ENCODE measurements around the gene METTL2B. TPM values are rescaled to one million over a fixed set of nuclear protein-coding genes. Genes with fewer than 3 reads are reported as not detected.
"Not testable (repeated sequence)": the region's sequence is repeated elsewhere in the genome, so short reads cannot be mapped to it uniquely, and the experiment has no call there.

The METTL2B gene, protein sequence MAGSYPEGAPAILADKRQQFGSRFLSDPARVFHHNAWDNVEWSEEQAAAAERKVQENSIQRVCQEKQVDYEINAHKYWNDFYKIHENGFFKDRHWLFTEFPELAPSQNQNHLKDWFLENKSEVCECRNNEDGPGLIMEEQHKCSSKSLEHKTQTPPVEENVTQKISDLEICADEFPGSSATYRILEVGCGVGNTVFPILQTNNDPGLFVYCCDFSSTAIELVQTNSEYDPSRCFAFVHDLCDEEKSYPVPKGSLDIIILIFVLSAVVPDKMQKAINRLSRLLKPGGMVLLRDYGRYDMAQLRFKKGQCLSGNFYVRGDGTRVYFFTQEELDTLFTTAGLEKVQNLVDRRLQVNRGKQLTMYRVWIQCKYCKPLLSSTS
- total RNA-seq = 10 to 100 TPM; 29.2 to 38.0 TPM
- 10 to 100 TPM; 11.5 to 28.7 (median 21.3) TPM for polyA plus RNA-seq
- total RNA-seq = 8.4 to 83.0 (median 29.2) reads per million in 6 experiments

DNA sequence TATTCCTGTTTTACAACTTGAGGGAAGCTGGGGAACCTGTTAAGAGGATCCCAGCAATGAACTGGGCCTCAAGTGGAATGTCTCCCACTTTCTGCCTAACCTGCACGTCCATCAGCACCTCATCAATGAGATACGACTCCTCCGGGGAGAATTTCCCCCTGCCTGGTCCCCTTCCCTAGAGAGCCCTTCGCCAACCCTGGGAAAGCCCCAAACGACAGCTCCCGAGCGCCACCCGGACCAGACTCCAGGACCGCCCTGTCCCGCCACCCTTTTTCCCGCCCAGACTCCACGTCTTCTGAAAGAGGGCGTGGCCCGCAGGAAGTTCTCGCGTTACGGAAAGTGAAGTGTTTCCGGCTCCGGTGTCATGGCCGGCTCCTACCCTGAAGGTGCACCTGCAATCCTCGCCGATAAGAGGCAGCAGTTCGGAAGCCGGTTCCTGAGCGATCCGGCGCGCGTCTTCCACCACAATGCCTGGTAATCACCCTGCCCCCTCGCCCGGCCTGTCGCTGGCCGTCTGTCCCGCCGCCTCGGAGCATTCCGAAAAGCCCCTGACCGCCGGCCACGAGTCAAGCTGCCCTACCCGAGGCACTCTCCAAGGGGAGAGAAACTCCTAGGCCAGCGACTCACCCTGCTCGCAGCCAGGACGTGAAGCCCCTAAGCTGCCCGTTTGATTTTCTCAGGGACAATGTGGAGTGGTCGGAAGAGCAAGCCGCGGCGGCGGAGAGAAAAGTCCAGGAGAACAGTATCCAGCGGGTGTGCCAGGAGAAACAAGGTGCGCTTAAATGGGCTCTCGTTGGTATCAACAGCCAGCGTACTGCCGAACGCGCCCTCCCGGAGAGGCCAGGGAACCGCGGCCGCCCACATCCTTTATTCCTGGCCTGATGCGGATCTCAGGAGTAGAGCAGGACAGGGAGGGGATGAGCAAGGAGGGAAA is at the start of gene METTL2B:
Gene METTL2B, plus strand, starts transcription at position 347 of the 934 bp plus-strand sequence. Its CDS starts 18 bp downstream, at position 365.
- not testable (repeated sequence) for H3K27me3 Mint-ChIP-seq, H3K9me3 Mint-ChIP-seq
- DNase-seq = peak; percentile 72 to 94 (median 87)
- Mint-ChIP-seq H3K27ac (peak within 1 kb of the TSS; percentile 88 to 98 (median 97)), H3K4me3 (peak within 1 kb of the TSS; percentile 93 to 99 (median 98)), H3K36me3 (peaks cover 0 to 18% (median 0%) of the 10 kb centered on the region in 3 donors), H3K4me1 (peaks cover 11 to 31% (median 23%) of the 10 kb centered on the region in 4 donors)
- POLR2A ChIA-PET = interaction anchor here (1.8 kb wide), 1 partner anchor 68 kb away, joined by 4 read pairs; the partner anchor contains the start of gene IMPDH1
- ATAC-seq = peak; percentile 95

DNA sequence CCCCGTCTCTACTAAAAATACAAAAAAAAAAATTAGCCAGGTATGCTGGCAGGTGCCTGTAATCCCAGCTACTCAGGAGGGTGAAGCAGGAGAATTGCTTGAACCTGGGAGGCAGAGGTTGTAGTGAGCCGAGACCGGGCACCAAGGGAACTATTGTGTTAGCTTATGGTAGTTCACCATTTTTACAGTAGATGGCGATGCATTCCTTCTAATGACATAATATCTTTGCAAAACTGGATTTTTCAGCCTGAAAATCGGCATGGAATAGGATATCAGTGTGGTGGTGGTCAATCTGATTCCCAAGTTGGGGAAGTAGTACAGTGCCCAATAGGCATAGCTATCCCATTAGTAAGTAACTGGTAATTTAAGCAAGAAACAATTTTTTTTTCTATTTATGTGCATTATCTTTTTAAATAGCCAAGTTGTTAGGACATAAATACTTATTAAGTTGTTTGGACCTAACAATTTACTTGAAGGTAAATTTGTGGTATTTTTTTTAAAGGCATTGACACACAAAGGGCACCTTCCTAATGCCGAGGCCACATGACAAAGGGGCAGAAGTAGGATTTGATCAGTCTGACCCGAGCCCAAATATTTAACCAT is 49.2 kb upstream of the METTL2B start:
- peaks cover 3 to 15% (median 9%) of the 10 kb centered on the region in 5 donors for H3K27me3 Mint-ChIP-seq
- POLR2A ChIA-PET = interaction anchor here (0.6 to 2.4 kb wide), 6 partner anchors 23 to 627 kb away, joined by 3 to 8 read pairs (median 3); partner anchors contain the start of gene HILPDA
- H3K9me3 Mint-ChIP-seq = no peaks in the 10 kb centered on the region
- no peaks in the 10 kb centered on the region for H3K36me3 Mint-ChIP-seq
- H3K4me3 Mint-ChIP-seq = no peak overlapping the region
- H3K27ac Mint-ChIP-seq = no peak overlapping the region
- peak in 3 of 10 donors; percentile 54 to 61 (median 55) for DNase-seq
- H3K4me1 Mint-ChIP-seq = peaks cover 0 to 13% (median 1%) of the 10 kb centered on the region in 4 donors
- ATAC-seq = peak; percentile 68 to 83

DNA sequence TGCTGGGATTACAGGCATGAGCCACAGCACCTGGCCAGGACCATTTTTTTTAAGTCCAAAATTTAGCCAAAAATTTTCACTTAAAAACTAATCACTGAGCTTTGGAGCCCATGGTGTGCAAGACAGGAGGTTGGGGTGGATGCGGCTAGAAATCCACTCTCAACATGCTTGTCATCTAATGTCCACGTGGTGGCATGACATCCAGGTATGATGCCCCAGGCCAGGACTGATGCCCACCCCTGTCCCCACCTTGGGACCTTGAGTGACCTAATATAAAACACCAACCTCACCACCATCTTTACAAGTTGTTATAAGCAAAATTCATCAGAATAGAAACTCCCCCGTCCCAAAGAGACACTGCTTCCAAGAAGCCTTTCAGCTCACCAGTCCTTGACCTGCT is 46.3 kb upstream of the METTL2B start:
- POLR2A ChIA-PET = interaction anchor here (0.9 kb wide), 1 partner anchor 23 kb away, joined by 5 read pairs; no protein-coding TSS in a partner anchor
- H3K4me3 Mint-ChIP-seq = no peak overlapping the region

DNA sequence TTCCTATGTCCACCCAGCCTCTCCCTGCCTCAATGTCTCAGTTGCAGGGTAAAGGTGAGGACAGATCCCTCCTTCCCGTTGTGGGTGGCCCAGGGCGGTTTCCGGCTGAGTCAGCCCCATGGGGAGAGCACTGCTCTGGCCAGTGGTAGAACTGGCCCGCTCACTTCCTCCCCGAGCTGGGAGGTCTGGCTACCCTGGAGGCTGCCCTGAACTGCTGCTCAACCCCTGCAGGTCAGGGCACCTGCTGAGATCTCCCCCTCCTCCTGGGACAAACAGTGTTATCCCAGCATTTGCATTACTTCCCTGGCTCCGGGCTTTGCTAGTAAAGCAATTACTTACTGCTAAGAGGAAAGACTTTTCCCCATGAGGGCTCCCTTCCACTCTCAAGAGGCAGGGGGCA is 45.3 kb upstream of the METTL2B start:
- Mint-ChIP-seq H3K27me3 (peaks cover 3 to 15% (median 9%) of the 10 kb centered on the region in 5 donors), H3K4me3 (no peak overlapping the region), H3K4me1 (no peaks in the 10 kb centered on the region), H3K27ac (no peak overlapping the region), H3K36me3 (no peaks in the 10 kb centered on the region), H3K9me3 (no peaks in the 10 kb centered on the region)
- DNase-seq (no peak), ATAC-seq (no peak)
- POLR2A ChIA-PET = no interaction called here

More for the DNA sequence above, 46.3 kb upstream of the METTL2B start:
- Mint-ChIP-seq H3K27me3 (peaks cover 3 to 15% (median 9%) of the 10 kb centered on the region in 5 donors), H3K9me3 (no peaks in the 10 kb centered on the region), H3K27ac (peak overlapping the region in 1 of 10 donors; percentile 18), H3K4me1 (no peaks in the 10 kb centered on the region), H3K36me3 (no peaks in the 10 kb centered on the region)
- DNase-seq (no peak), ATAC-seq (no peak)

DNA sequence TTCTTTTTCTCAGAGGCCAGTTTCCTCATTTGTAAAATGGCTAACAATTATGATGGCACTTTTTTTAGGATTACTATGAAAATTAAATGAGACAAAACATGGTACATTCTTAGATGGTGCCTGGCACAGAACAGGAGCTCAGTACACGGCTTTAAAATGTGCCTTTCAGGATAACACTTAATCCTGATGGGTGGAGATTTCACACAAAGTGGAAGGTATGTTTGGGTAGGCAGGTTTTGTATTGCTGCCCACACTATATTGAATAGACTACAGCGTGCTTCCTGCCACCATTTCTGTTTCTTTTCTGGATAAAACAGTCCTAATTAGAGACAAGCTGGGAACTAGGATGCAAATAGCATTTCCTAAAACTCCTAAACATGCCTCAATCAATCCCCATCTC is 44.8 kb upstream of the METTL2B start:
- ATAC-seq = no peak
- POLR2A ChIA-PET = no interaction called here

DNA sequence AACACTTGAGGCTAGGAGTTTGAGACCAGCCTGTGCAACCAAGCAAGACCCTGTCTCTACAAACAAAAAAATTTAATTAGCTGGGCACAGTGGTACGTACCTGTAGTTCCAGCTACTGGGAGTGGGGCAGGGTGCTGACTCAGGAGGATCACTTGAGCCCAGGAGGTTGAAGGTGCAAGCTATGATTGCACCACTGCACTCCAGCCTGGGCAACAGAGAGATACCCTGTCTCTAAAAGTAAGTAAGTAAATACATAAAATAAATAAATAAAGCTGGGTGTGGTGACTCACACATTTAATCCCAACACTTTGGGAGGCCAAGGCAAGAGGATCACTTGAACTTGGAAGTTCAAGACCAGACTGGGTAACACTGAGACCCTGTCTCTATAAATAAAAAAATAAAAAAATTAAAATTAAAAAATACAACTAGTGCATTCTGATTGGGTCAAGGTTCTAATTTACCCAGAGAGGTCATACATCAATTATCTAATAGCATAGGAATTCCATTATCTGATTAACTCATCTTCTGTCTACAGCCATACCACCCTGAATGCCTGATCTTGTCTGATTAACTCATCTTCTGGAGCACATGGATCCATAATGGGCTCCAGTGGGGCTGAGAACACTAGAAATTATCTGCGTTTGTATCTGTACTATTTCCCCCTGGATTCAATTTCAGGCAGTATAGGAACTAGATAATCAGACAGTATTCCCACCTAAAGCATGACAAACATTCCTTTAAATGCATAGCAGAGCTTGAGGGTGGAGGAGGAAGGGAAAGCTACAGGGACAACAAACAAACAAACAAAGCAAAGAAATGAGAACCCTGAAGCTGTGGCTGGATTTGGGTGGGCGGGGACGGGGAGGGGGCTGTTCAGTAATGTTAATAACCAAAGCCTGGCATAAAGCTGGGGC is 41.9 kb upstream of the METTL2B start:
- no peak overlapping the region for H3K27ac Mint-ChIP-seq
- POLR2A ChIA-PET = no interaction called here
- no peaks in the 10 kb centered on the region for H3K9me3 Mint-ChIP-seq
- H3K4me1 Mint-ChIP-seq = peaks cover 0 to 12% (median 0%) of the 10 kb centered on the region in 4 donors
- H3K4me3 Mint-ChIP-seq = no peak overlapping the region
- no peaks in the 10 kb centered on the region for H3K36me3 Mint-ChIP-seq
- ATAC-seq (no peak), DNase-seq (no peak)
- H3K27me3 Mint-ChIP-seq = peaks cover under 1 to 10% (median 6%) of the 10 kb centered on the region in 5 donors

More for the DNA sequence above, 44.8 kb upstream of the METTL2B start:
- Mint-ChIP-seq H3K36me3 (no peaks in the 10 kb centered on the region), H3K27ac (no peak overlapping the region), H3K9me3 (no peaks in the 10 kb centered on the region), H3K27me3 (peaks cover 3 to 15% (median 9%) of the 10 kb centered on the region in 5 donors), H3K4me3 (no peak overlapping the region), H3K4me1 (no peaks in the 10 kb centered on the region)
- DNase-seq = no peak

DNA sequence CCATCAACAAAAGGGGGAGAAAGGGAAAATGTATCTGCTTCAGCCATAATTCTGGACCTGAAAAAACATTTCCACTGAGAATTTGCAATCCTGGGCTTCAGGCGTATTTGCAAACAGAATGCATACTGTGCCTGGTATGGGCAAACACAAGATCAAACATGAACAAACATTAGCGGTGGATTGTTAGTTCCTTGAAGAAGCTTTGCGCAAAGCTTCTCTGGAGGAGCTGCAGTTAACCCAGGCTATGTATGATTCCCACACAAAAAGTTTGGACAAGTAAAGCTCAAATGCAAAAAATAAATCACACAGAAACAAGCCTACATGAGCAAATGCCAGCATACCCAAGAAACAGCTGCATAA is 41.2 kb upstream of the METTL2B start:
- Mint-ChIP-seq H3K4me1 (peaks cover 0 to 12% (median 0%) of the 10 kb centered on the region in 4 donors), H3K27ac (no peak overlapping the region), H3K36me3 (no peaks in the 10 kb centered on the region), H3K27me3 (peaks cover 0 to 6% (median 3%) of the 10 kb centered on the region in 5 donors), H3K9me3 (no peaks in the 10 kb centered on the region), H3K4me3 (no peak overlapping the region)
- POLR2A ChIA-PET = no interaction called here
- no peak for ATAC-seq
- no peak for DNase-seq

DNA sequence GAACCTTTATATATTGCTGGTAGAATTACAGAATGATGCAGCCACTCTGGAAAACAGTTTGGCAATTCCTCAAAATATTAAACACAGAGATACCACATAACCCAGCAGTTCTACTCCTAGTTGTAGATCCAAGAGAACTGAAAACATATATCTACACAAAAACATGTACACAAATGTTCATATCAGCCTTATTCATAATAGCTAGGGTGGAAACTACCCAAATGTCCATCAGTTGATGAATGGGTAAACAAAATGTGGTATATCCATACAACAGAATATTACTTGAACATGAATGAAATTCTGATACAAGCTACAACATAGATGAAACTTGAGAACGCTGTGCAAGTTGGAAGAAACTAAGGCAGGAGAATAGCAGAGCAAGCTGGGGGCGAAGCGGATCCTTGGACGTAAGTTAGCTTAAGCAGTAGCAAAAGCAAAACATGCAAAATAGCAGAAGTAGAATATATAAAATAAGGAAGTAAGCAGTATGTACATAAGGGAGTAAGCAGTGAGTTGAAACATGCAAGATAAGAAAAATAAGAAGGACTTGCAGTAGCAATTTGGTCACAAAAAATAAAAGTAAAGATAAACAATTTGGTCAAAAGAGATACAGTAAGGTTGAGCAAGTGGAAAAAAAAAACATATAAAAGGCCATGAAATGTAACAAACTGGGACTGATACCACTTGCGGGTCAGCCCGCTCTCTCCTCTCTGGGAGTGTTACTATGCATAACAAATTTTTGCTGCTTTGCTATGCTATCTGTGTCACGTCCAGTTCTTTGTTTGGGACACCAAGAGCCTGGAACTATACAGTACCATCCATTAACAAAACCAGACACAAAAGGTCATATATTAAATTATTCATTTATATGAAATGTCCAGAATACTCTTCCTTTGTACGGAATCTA is 38.9 kb upstream of the METTL2B start:
- peak overlapping the region in 1 of 10 donors; percentile 11 for H3K4me3 Mint-ChIP-seq
- no peaks in the 10 kb centered on the region for H3K36me3 Mint-ChIP-seq
- H3K4me1 Mint-ChIP-seq = peaks cover 0 to 12% (median 0%) of the 10 kb centered on the region in 4 donors
- H3K9me3 Mint-ChIP-seq = no peaks in the 10 kb centered on the region
- POLR2A ChIA-PET = interaction anchor here (0.6 kb wide), 1 partner anchor 54 kb away, joined by 3 read pairs; no protein-coding TSS in a partner anchor
- H3K27me3 Mint-ChIP-seq = peaks cover 0 to 4% (median 0%) of the 10 kb centered on the region in 5 donors
- ATAC-seq (peak in 1 of 2 donors; percentile 28), DNase-seq (no peak)
- peak overlapping the region in 1 of 10 donors; percentile 10 for H3K27ac Mint-ChIP-seq

DNA sequence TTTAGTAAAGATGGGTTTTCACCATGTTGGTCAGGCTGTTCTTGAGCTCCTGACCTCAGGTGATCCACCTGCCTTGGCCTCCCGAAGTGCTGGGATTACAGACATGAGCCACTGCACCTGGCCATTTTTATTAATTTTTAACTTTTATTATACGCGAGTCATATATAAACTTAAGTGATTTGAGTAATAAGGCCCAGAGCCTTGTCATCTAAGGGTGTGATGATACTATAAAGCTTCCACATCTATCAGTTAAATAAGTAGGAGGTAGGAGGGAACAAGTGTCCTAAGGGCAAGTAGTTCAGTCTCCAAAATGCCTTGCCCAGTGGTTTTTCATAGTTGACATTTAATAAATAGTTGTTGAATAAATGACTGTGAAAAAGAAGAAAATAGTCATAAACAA is 34.2 kb upstream of the METTL2B start:
- ATAC-seq (no peak), DNase-seq (no peak)
- Mint-ChIP-seq H3K4me3 (no peak overlapping the region), H3K4me1 (peaks cover 0 to 8% (median 0%) of the 10 kb centered on the region in 4 donors), H3K27ac (no peak overlapping the region), H3K9me3 (no peaks in the 10 kb centered on the region), H3K27me3 (no peaks in the 10 kb centered on the region), H3K36me3 (no peaks in the 10 kb centered on the region)
- POLR2A ChIA-PET = interaction anchor here (1.3 kb wide), 1 partner anchor 13 kb away, joined by 5 read pairs; the partner anchor contains the start of gene HILPDA

DNA sequence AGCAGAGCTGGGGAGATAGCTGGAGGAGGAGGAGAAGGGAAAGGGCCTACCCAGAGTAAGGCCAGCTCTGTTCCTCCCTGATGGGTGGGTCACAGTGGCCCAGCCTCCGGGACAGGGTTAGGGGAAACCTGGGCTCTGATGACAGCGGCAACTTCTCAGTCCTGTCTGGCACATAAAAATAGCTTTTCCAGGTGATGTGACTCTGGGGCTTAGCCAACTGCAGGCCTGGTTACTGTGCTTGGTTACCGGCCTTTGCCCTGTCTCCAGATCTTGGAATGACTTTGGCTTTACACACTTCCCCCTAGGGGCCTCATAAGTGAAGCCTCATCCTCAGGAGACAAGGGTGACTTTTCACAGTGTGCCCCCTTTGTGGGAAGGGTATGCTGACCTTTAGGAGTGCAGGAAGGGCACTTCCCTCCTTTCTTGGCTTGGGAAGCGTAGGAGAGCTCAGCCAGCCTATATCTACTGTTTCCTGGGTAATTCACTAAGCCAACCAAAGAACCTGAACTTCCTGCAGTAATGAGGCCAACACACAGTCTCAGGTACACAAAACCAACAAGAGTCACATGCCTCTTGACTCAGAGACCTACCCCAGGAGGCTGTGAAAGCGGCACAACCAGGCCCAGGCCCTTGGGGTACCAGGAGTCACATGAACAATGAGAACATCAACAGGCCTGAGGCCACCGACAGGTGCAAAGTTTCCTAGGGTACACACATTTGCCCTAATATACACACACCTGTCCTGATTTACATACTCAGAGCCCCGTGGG is 32.5 kb upstream of the METTL2B start:
- no peaks in the 10 kb centered on the region for H3K36me3 Mint-ChIP-seq
- POLR2A ChIA-PET = interaction anchor here (0.9 to 1.2 kb wide), 2 partner anchors 9 to 18 kb away, joined by 3 to 5 read pairs; no protein-coding TSS in a partner anchor
- no peak for DNase-seq
- no peak overlapping the region for H3K4me3 Mint-ChIP-seq
- H3K9me3 Mint-ChIP-seq = no peaks in the 10 kb centered on the region
- peak overlapping the region in 1 of 10 donors; percentile 35 for H3K27ac Mint-ChIP-seq
- H3K27me3 Mint-ChIP-seq = no peaks in the 10 kb centered on the region
- no peaks in the 10 kb centered on the region for H3K4me1 Mint-ChIP-seq
- ATAC-seq = no peak

Measured in naive thymus-derived CD8-positive, alpha-beta T cell (primary cell).